A549 (cell line): ENCODE measurements around the gene CALML5. TPM values are rescaled to one million over a fixed set of nuclear protein-coding genes. Genes with fewer than 3 reads are reported as not detected.

Experiments
- ATAC-seq, 2 experiments: fragments of 200-7000 bp in 1 of 2; fragments of >200 bp in 1 of 2; cut with Nextera tagmentation in 1 of 2; cut with Tn5 transposase in 1 of 2; 3 replicates each; pipeline versions ENCODE4 v1.8.0 to v1.9.1; 2018 to 2020; ENCODE audit warnings: mild to moderate bottlenecking in 1 of 2, moderate library complexity in 1 of 2
- CTCF ChIA-PET: fragments of 300-600 bp; sonication (Branson Sonifier 250); formaldehyde crosslinking; extraction: SDS; loops from one replicate; lab custom pipeline; 2021; ENCODE audit warnings: antibody characterized with exemption, inconsistent platforms; lab: Yijun Ruan, JAX
- POLR2A ChIA-PET: fragments of 350-600 bp; formaldehyde crosslinking; extraction: SDS; loops from one replicate; lab custom pipeline; 2021; ENCODE audit warnings: antibody characterized with exemption, inconsistent platforms; lab: Yijun Ruan, JAX
- DNase-seq, 2 experiments: peaks; one replicate each; pipeline versions ENCODE4 v3.0.0 to v3.0.0-alpha.2; 2011 to 2016; ENCODE audit warnings: low read depth in 1 of 2, low spot score in 1 of 2
- FAIRE-seq: peaks from 2 replicates; lab custom pipeline; 2011; peaks lifted over from hg19 to GRCh38; lab: Jason Lieb, UNC
- H3K27ac ChIP-seq, 2 experiments: fragments of >200 bp; sonication (Bioruptor Twin); formaldehyde crosslinking; 3 replicates each; pipeline ENCODE4 v1.5.1; 2016 to 2017
- H3K4me1 ChIP-seq: fragments of >200 bp; sonication (Bioruptor Twin); formaldehyde crosslinking; 3 replicates; pipeline ENCODE4 v1.6.1; 2016
- H3K4me2 ChIP-seq: fragments of >200 bp; sonication (Bioruptor Twin); formaldehyde crosslinking; 3 replicates; pipeline ENCODE4 v1.6.1; 2016
- H3K4me3 ChIP-seq: fragments of >200 bp; sonication (Bioruptor Twin); formaldehyde crosslinking; 3 replicates; pipeline ENCODE4 v1.5.1; 2016
- H3K9me3 ChIP-seq: fragments of >200 bp; sonication (Bioruptor Twin); formaldehyde crosslinking; 3 replicates; pipeline ENCODE4 v1.6.1; 2016
- BHLHE40 ChIP-seq: IDR thresholded peaks from 2 replicates; pipeline ENCODE4 v1.6.1; 2012; ENCODE audit warnings: low read depth, low read length, inconsistent platforms
- CTCF ChIP-seq: fragments of >200 bp; sonication (Bioruptor Twin); formaldehyde crosslinking; IDR thresholded peaks from 3 replicates; pipeline ENCODE4 v1.5.1; 2016
- EHF ChIP-seq: fragments of 250-450 bp; sonication (Bioruptor Pico); IDR thresholded peaks from 2 replicates; pipeline ENCODE4 v1.5.0; 2020; ENCODE audit warnings: mild to moderate bottlenecking
- EHMT2 ChIP-seq: fragments of 200-600 bp; sonication (generic); IDR thresholded peaks from 2 replicates; pipeline ENCODE4 v1.6.1; 2016; ENCODE audit warnings: antibody characterized with exemption, low read depth, mild to moderate bottlenecking, moderate library complexity
- FOSB ChIP-seq: fragments of 250-450 bp; sonication (Bioruptor Pico); IDR thresholded peaks from 2 replicates; pipeline ENCODE4 v1.5.0; 2020; ENCODE audit warnings: mild to moderate bottlenecking, moderate library complexity
- FOXS1 ChIP-seq: fragments of 250-450 bp; sonication (Bioruptor Pico); IDR thresholded peaks from 2 replicates; pipeline ENCODE4 v1.5.0; 2020; ENCODE audit warnings: mild to moderate bottlenecking, moderate library complexity
- HDAC2 ChIP-seq: fragments of 200-600 bp; sonication (generic); IDR thresholded peaks from 2 replicates; pipeline ENCODE4 v1.6.1; 2016
- HES2 ChIP-seq: fragments of >200 bp; sonication (Bioruptor Twin); formaldehyde crosslinking; IDR thresholded peaks from 2 replicates; pipeline ENCODE4 v1.6.1; 2016
- HEYL ChIP-seq: fragments of 250-450 bp; sonication (Bioruptor Pico); IDR thresholded peaks from 2 replicates; pipeline ENCODE4 v1.8.0; 2021; ENCODE audit warnings: mild to moderate bottlenecking, moderate library complexity
- HOXB13 ChIP-seq: fragments of 250-450 bp; sonication (Bioruptor Pico); IDR thresholded peaks from 2 replicates; pipeline ENCODE4 v1.5.0; 2020; ENCODE audit warnings: low read depth, mild to moderate bottlenecking, moderate library complexity
- JUNB ChIP-seq: fragments of >200 bp; sonication (Bioruptor Twin); formaldehyde crosslinking; IDR thresholded peaks from 2 replicates; pipeline ENCODE4 v1.6.1; 2016
- KDM5A ChIP-seq: fragments of 200-600 bp; sonication (generic); IDR thresholded peaks from 2 replicates; pipeline ENCODE4 v1.6.1; 2016; ENCODE audit warnings: antibody characterized with exemption, mild to moderate bottlenecking
- MYC ChIP-seq: IDR thresholded peaks from 2 replicates; pipeline ENCODE4 v1.6.1; 2012; ENCODE audit warnings: mild to moderate bottlenecking, inconsistent platforms, low read length, improper control_type of control experiment, borderline replicate concordance
- NR3C1 ChIP-seq: fragments of >200 bp; sonication (Bioruptor Twin); formaldehyde crosslinking; IDR thresholded peaks from 3 replicates; pipeline ENCODE4 v1.6.1; 2017
- PBX3 ChIP-seq: IDR thresholded peaks from 2 replicates; pipeline ENCODE4 v1.6.1; 2012
- POLR2A ChIP-seq: IDR thresholded peaks from 2 replicates; pipeline ENCODE4 v1.6.1; 2012; ENCODE audit warnings: mild to moderate bottlenecking, low read length
- RARB ChIP-seq: fragments of 250-450 bp; sonication (Bioruptor Pico); IDR thresholded peaks from 2 replicates; pipeline ENCODE4 v1.8.0; 2021; ENCODE audit warnings: mild to moderate bottlenecking, moderate library complexity
- RFX5 ChIP-seq: fragments of 450-650 bp; IDR thresholded peaks from 2 replicates; pipeline ENCODE4 v1.7.1; 2014; ENCODE audit warnings: antibody characterized with exemption, mild to moderate bottlenecking, moderate library complexity
- SMC3 ChIP-seq: fragments of >200 bp; sonication (Bioruptor Twin); formaldehyde crosslinking; IDR thresholded peaks from 3 replicates; pipeline ENCODE4 v1.6.1; 2018; ENCODE audit warnings: inconsistent platforms
- TFCP2L1 ChIP-seq: fragments of 250-450 bp; sonication (Bioruptor Pico); IDR thresholded peaks from 2 replicates; pipeline ENCODE4 v1.5.0; 2021; ENCODE audit warnings: mild to moderate bottlenecking
- TP53 ChIP-seq: fragments of 250-450 bp; sonication (Bioruptor Pico); IDR thresholded peaks from 2 replicates; pipeline ENCODE4 v1.5.0; 2021; ENCODE audit warnings: mild to moderate bottlenecking, moderate library complexity
- ZC3H11A ChIP-seq: fragments of 450-650 bp; IDR thresholded peaks from 2 replicates; pipeline ENCODE4 v1.6.1; 2014; ENCODE audit warnings: antibody characterized with exemption, mild to moderate bottlenecking
- ZNF302 ChIP-seq: fragments of 250-450 bp; sonication (Bioruptor Pico); IDR thresholded peaks from 2 replicates; pipeline ENCODE4 v1.9.0; 2021; ENCODE audit warnings: inconsistent platforms, mild to moderate bottlenecking, moderate library complexity
- ZSCAN20 ChIP-seq: fragments of 250-450 bp; sonication (Bioruptor Pico); IDR thresholded peaks from 2 replicates; pipeline ENCODE4 v1.8.0; 2022; ENCODE audit warnings: mild to moderate bottlenecking, moderate library complexity
- WGBS: methylation state at CpG from one replicate; pipeline ENCODE4 v1.1.6; 2017; ENCODE audit errors: missing lambda C conversion rate; 5-methylcytosine and 5-hydroxymethylcytosine counted together
- polyA plus RNA-seq, 4 experiments: library from polyadenylated mRNA; depleted of rRNA in 3 of 4; stranded (reverse); fragments of >200 nt; fragmentation: RNase III in 1 of 4; extraction: RNeasy Plus Mini Kit Qiagen cat#74134 plus additional on column Dnase treatment in 1 of 4; gene quantifications; 2 replicates in 3 of 4; 3 replicates in 1 of 4; pipeline ENCODE4 v1.2.3, GENCODE V29; 2011 to 2017

The CALML5 gene
- polyA plus RNA-seq, 2 of the 4 experiments (the other 2 are of a cell fraction) = not detected

GRCh38 chr10:5467634-5468255, 31.6 kb downstream of the CALML5 start:
- no peak for ATAC-seq
- FAIRE-seq = no peak
- Histone ChIP-seq H3K4me2 (no peak overlapping the region), H3K9me3 (no peaks in the 10 kb centered on the region), H3K4me1 (peaks cover 6% of the 10 kb centered on the region; the same call in 1 of the 3 replicates), H3K4me3 (no peak overlapping the region), H3K27ac (peak overlapping the region in 1 of 2 experiments; percentile 56; a peak in 2 of 6 replicates)
- TF ChIP-seq HOXB13 (CRISPR knock-in tag) (no peak), RARB (CRISPR knock-in tag) (no peak), HEYL (no peak), CTCF (no peak)
- 77% methylated on average over 6 of the region's 6 CpGs for WGBS
- DNase-seq = no peak
- POLR2A ChIA-PET = no interaction called here
- CTCF ChIA-PET = interaction anchor here (0.8 to 2.3 kb wide), 3 partner anchors 24 to 162 kb away, joined by 3 to 11 read pairs (median 4); no protein-coding TSS in a partner anchor

- no peak overlapping the region for H3K27ac ChIP-seq
- H3K4me3 ChIP-seq = no peak overlapping the region
- H3K4me2 ChIP-seq = no peak overlapping the region
- TF ChIP-seq CTCF (no peak), ZNF302 (no peak), NR3C1 (no peak), RFX5 (no peak), PBX3 (no peak), EHMT2 (no peak), TFCP2L1 (CRISPR knock-in tag) (no peak), TP53 (CRISPR knock-in tag) (no peak), ZSCAN20 (CRISPR knock-in tag) (no peak), BHLHE40 (no peak)
- CTCF ChIA-PET = interaction anchor here (0.8 to 2.3 kb wide), 3 partner anchors 23 to 162 kb away, joined by 3 to 11 read pairs (median 4); no protein-coding TSS in a partner anchor
- POLR2A ChIA-PET = no interaction called here
- no peak for DNase-seq
- no peak; a peak in 1 of 6 replicates for ATAC-seq
- no peak for FAIRE-seq
- WGBS = 83% methylated on average over 8 of the region's 8 CpGs
- H3K9me3 ChIP-seq = no peaks in the 10 kb centered on the region
- H3K4me1 ChIP-seq = peaks cover 6% of the 10 kb centered on the region; the same call in 1 of the 3 replicates
Observed at GRCh38 chr10:5467207-5467535, 32.2 kb downstream of the CALML5 start.

GRCh38 chr10:5466451-5467206, 32.7 kb downstream of the CALML5 start:
- TF ChIP-seq RARB (CRISPR knock-in tag) (no peak), HES2 (no peak), NR3C1 (no peak), ZNF302 (no peak), KDM5A (no peak), FOXS1 (CRISPR knock-in tag) (no peak), EHF (CRISPR knock-in tag) (no peak), ZC3H11A (no peak), JUNB (no peak), MYC (no peak), SMC3 (no peak), POLR2A (no peak), HDAC2 (no peak), FOSB (CRISPR knock-in tag) (no peak)
- H3K27ac ChIP-seq = peak overlapping the region in 1 of 2 experiments; percentile 34; a peak in 3 of 6 replicates
- CTCF ChIA-PET = interaction anchor here (0.8 to 2.3 kb wide), 3 partner anchors 22 to 163 kb away, joined by 3 to 11 read pairs (median 4); no protein-coding TSS in a partner anchor
- POLR2A ChIA-PET = no interaction called here
- no peak for FAIRE-seq
- 72% methylated on average over 17 of the region's 18 CpGs for WGBS
- no peaks in the 10 kb centered on the region for H3K9me3 ChIP-seq
- H3K4me2 ChIP-seq = 0 out of 3 replicates have a peak overlapping the region, but pooled peaks have one; percentile 4
- no peak overlapping the region for H3K4me3 ChIP-seq
- peak; percentile 12 to 53; a peak in 3 of 6 replicates for ATAC-seq
- H3K4me1 ChIP-seq = peaks cover 6% of the 10 kb centered on the region; the same call in 1 of the 3 replicates
- DNase-seq = no peak
